OCI-LY7 (cell line): ENCODE results near the gene SMIM35.
"Not testable (repeated sequence)": the region's sequence is repeated elsewhere in the genome, so short reads cannot be mapped to it uniquely, and the experiment has no call there.

ENCODE experiments used
- CTCF ChIP-seq: fragments of 200-600 bp; sonication (generic); conservative IDR thresholded peaks from 2 replicates; pipeline ENCODE4 v1.5.1; 2014; ENCODE audit warnings: mild to moderate bottlenecking, antibody characterized with exemption, low read length, moderate library complexity, mixed read lengths
- EZH2phosphoT487 ChIP-seq: fragments of 200-600 bp; sonication (generic); IDR thresholded peaks from 2 replicates; pipeline ENCODE4 v1.6.1; 2018; ENCODE audit warnings: low read depth, borderline replicate concordance, mild to moderate bottlenecking, mixed run types, antibody characterized with exemption, low read length, moderate library complexity, mixed read lengths

GRCh38 chr11:117978291-117978910 lies 108.4 kb downstream of the SMIM35 start:
- not testable (repeated sequence) for TF ChIP-seq CTCF, EZH2phosphoT487
